Measurements from ENCODE around the gene EXOC3. TPM values are rescaled to one million over a fixed set of nuclear protein-coding genes. Genes with fewer than 3 reads are reported as not detected.

EXOC3 gene
- total and polyA plus RNA-seq, 10 of the 15 experiments (the other 5 are each of a cell fraction or from before 2014, with no cell fraction given): 1.6 to 53.0 (median 27.9) TPM

GRCh38 chr5:423233-423565 lies 19.8 kb upstream of the EXOC3 start:
- ChIA-PET RAD21 (ENCODE audit: unreplicated experiment) (interaction anchor here (3.7 kb wide), 1 partner anchor 106 kb away, joined by 49 read pairs; no protein-coding TSS in a partner anchor), CTCF (interaction anchor here (0.6 to 2.2 kb wide), 3 partner anchors 15 to 49 kb away, joined by 3 to 7 read pairs (median 3); no protein-coding TSS in a partner anchor), POLR2A (interaction anchor here (2.2 kb wide), 1 partner anchor 106 kb away, joined by 10 read pairs; no protein-coding TSS in a partner anchor), SMC1A (ENCODE audit: uncharacterized antibody, unreplicated experiment) (interaction anchor here (0.7 to 3.7 kb wide), 3 partner anchors 16 to 107 kb away, joined by 3 to 18 read pairs (median 3); no protein-coding TSS in a partner anchor)
- intact Hi-C loops (cut with micrococcal nuclease; ENCODE audit: unreplicated experiment) (no loop called here), in situ Hi-C loops (cut with MboI) (no loop called here)
- H3K27me3 ChIP-seq (replicated peaks in 1 of 2; ENCODE audit: control insufficient read depth in 2 of 2, insufficient read depth in 2 of 2, low read length in 1 of 2): no peaks in the 10 kb centered on the region
- peaks cover 22% of the 10 kb centered on the region for H3K4me1 ChIP-seq (ENCODE audit: control insufficient read depth, insufficient read depth, low read length)
- no peaks in the 10 kb centered on the region; the same call in none of the 2 replicates for H3K79me2 ChIP-seq (ENCODE audit: control insufficient read depth, insufficient read depth, low read length)
- TF ChIP-seq ZBTB33 (IDR thresholded peaks at IDR 0.05) (no peak), ZNF622 (IDR thresholded peaks at IDR 0.05) (no peak), SMAD1 (IDR thresholded peaks at IDR 0.05; ENCODE audit: low read depth, partially characterized antibody) (no peak), POU2F2 (IDR thresholded peaks at IDR 0.05; ENCODE audit: borderline replicate concordance, low read depth, low read length) (no peak), ZNF687 (IDR thresholded peaks at IDR 0.05) (no peak), ZBTB4 (CRISPR knock-in tag; IDR thresholded peaks at IDR 0.05) (no peak), BHLHE40 (IDR thresholded peaks at IDR 0.05; ENCODE audit: borderline replicate concordance in 1 of 2, low read depth in 2 of 2, low read length in 1 of 2) (no peak), NKRF (conservative IDR thresholded peaks at IDR 0.05) (no peak), ZNF207 (IDR thresholded peaks at IDR 0.05; ENCODE audit: borderline replicate concordance) (no peak), RCOR1 (conservative IDR thresholded peaks at IDR 0.05; ENCODE audit: low read depth, low read length) (no peak), BRCA1 (IDR thresholded peaks at IDR 0.05; ENCODE audit: low read depth, low read length) (no peak)
- no peak overlapping the region for H3K27ac ChIP-seq (ENCODE audit: control insufficient read depth, insufficient read depth)
- FAIRE-seq (no peak), ATAC-seq (no peak), DNase-seq (ENCODE audit: low read depth, low spot score) (no peak)
- H2AFZ ChIP-seq (ENCODE audit: control insufficient read depth, low read depth, low read length): no peak overlapping the region
- no peak overlapping the region for H3K4me2 ChIP-seq (ENCODE audit: control insufficient read depth, insufficient read depth)
- peaks cover 0 to 18% of the 10 kb centered on the region in 2 experiments; a peak in 3 of 4 replicates for H3K36me3 ChIP-seq (ENCODE audit: control insufficient read depth in 2 of 2, insufficient read depth in 2 of 2, low read length in 1 of 2)
- no peaks in the 10 kb centered on the region for H3K9me3 ChIP-seq (replicated peaks; ENCODE audit: control insufficient read depth, insufficient read depth, low read length)
- no peak overlapping the region for H3K4me3 ChIP-seq
- no TSS peak for BruUV-seq (replicated peaks)
- no peaks in the 10 kb centered on the region for H4K20me1 ChIP-seq (ENCODE audit: control insufficient read depth, insufficient read depth)
- no peak overlapping the region for H3K9ac ChIP-seq (ENCODE audit: control insufficient read depth, insufficient read depth, low read length)
- 98% methylated on average over 9 of the region's 9 CpGs for WGBS (ENCODE audit: insufficient coverage, insufficient replicate concordance, low lambda C conversion rate, missing lambda C conversion rate)
